ENCODE measurements around the gene UBR4. TPM values are rescaled to one million over a fixed set of nuclear protein-coding genes. Genes with fewer than 3 reads are reported as not detected.

Gene UBR4
- total RNA-seq, 1 donor from 2014 or later, result 125 TPM

GRCh38 chr1:19059773-19060172, 150.3 kb downstream of the UBR4 start:
- Histone ChIP-seq H3K27ac (no peak overlapping the region), H3K4me3 (no peak overlapping the region), H3K27me3 (ENCODE audit: low read depth) (peaks cover 4% of the 10 kb centered on the region), H3K9me3 (no peaks in the 10 kb centered on the region), H3K36me3 (no peaks in the 10 kb centered on the region), H3K4me1 (no peaks in the 10 kb centered on the region)
- ATAC-seq (no peak), DNase-seq (no peak)
- TF ChIP-seq, protein P1, sequence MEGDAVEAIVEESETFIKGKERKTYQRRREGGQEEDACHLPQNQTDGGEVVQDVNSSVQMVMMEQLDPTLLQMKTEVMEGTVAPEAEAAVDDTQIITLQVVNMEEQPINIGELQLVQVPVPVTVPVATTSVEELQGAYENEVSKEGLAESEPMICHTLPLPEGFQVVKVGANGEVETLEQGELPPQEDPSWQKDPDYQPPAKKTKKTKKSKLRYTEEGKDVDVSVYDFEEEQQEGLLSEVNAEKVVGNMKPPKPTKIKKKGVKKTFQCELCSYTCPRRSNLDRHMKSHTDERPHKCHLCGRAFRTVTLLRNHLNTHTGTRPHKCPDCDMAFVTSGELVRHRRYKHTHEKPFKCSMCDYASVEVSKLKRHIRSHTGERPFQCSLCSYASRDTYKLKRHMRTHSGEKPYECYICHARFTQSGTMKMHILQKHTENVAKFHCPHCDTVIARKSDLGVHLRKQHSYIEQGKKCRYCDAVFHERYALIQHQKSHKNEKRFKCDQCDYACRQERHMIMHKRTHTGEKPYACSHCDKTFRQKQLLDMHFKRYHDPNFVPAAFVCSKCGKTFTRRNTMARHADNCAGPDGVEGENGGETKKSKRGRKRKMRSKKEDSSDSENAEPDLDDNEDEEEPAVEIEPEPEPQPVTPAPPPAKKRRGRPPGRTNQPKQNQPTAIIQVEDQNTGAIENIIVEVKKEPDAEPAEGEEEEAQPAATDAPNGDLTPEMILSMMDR (IDR thresholded peaks at IDR 0.05), result no peak
- intact Hi-C loops (cut with DNase I), result no loop called here

- H3K27me3 ChIP-seq (ENCODE audit: low read depth), result peaks cover 12% of the 10 kb centered on the region
- TF ChIP-seq, protein P1 (IDR thresholded peaks at IDR 0.05), result no peak
- no peak overlapping the region for H3K27ac ChIP-seq
- H3K4me1 ChIP-seq, result no peaks in the 10 kb centered on the region
- no peaks in the 10 kb centered on the region for H3K9me3 ChIP-seq
- H3K4me3 ChIP-seq, result no peak overlapping the region
- ATAC-seq (no peak), DNase-seq (no peak)
- H3K36me3 ChIP-seq, result no peaks in the 10 kb centered on the region
- intact Hi-C loops (cut with DNase I), result no loop called here
These were observed 151.6 kb downstream of the UBR4 start for GRCh38 chr1:19058476-19058797.

DNA sequence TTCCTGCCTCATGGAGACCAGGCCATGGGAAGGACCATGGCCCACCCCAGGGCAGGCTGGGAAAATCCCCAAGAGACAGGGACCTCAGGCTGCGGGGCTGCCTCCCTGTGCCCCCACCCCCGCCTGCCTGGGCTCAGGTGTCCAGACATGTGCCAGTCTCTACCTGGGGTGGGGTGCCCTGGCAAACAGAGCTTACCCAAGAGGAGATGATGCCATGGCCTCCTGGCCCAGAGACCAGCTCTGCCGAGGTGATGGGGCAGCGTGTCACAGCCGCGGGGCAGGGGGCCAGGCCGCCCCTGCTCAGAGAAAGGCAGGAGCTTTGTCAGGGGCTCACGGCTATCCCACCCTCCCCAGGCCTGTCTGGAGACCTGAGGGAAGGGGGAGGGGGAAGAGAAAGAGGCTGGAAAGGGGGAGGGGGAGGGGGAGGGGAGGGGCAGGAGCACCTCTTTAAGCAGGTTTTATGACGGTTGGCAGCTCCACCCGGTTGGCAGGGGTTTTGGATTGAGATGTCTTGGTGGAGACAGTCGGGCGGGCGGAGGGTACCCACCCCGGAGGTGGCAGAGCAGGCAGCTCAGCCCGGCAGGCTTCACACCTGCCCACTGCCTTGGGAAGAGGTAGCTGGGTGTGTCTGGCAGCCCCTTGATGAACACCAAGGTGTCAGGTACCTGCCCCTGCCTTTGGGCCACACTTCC, 152.1 kb downstream of the UBR4 start:
- DNase-seq (no peak), ATAC-seq (no peak)
- Histone ChIP-seq H3K36me3 (no peaks in the 10 kb centered on the region), H3K27me3 (ENCODE audit: low read depth) (peaks cover 12% of the 10 kb centered on the region), H3K27ac (no peak overlapping the region), H3K4me3 (no peak overlapping the region), H3K9me3 (no peaks in the 10 kb centered on the region), H3K4me1 (no peaks in the 10 kb centered on the region)
- TF ChIP-seq, protein P1 (IDR thresholded peaks at IDR 0.05), result no peak
- intact Hi-C loops (cut with DNase I), result no loop called here

GRCh38 chr1:19057182-19057779, 152.8 kb downstream of the UBR4 start:
- H3K4me1 ChIP-seq, result no peaks in the 10 kb centered on the region
- no peak overlapping the region for H3K27ac ChIP-seq
- H3K9me3 ChIP-seq, result no peaks in the 10 kb centered on the region
- intact Hi-C loops (cut with DNase I), result no loop called here
- TF ChIP-seq, protein P1 (IDR thresholded peaks at IDR 0.05), result no peak
- H3K27me3 ChIP-seq (ENCODE audit: low read depth), result peaks cover 12% of the 10 kb centered on the region
- H3K36me3 ChIP-seq, result no peaks in the 10 kb centered on the region
- H3K4me3 ChIP-seq, result no peak overlapping the region
- ATAC-seq (no peak), DNase-seq (no peak)

GRCh38 chr1:19055701-19056100, 154.4 kb downstream of the UBR4 start:
- H3K4me3 ChIP-seq, result no peak overlapping the region
- ATAC-seq, result no peak
- no peaks in the 10 kb centered on the region for H3K4me1 ChIP-seq
- intact Hi-C loops (cut with DNase I), result no loop called here
- no peak overlapping the region for H3K27ac ChIP-seq
- no peak for DNase-seq
- H3K9me3 ChIP-seq, result no peaks in the 10 kb centered on the region
- H3K27me3 ChIP-seq (ENCODE audit: low read depth), result peaks cover 12% of the 10 kb centered on the region
- TF ChIP-seq, protein P1 (IDR thresholded peaks at IDR 0.05), result no peak
- no peaks in the 10 kb centered on the region for H3K36me3 ChIP-seq
